ENCODE data around the gene VPS13D. TPM values are rescaled to one million over a fixed set of nuclear protein-coding genes. Genes with fewer than 3 reads are reported as not detected.

VPS13D gene
- polyA plus RNA-seq, 1 of the 3 experiments (the other 2 are of a cell fraction): 15.0 TPM

GRCh38 chr1:12271033-12271432 lies 41.2 kb downstream of the VPS13D start:
- Histone ChIP-seq H3K9me3 (no peaks in the 10 kb centered on the region), H3K4me1 (ENCODE audit: control insufficient read depth in 1 of 2, insufficient read depth in 2 of 2, low read depth in 1 of 2, low read length in 1 of 2) (no peaks in the 10 kb centered on the region), H2AFZ (ENCODE audit: low read depth) (no peak overlapping the region), H4K20me1 (ENCODE audit: insufficient read depth) (no peaks in the 10 kb centered on the region), H3F3A (replicated peaks; ENCODE audit: insufficient read depth) (no peaks in the 10 kb centered on the region), H3K27ac (ENCODE audit: low read depth in 2 of 2, low read length in 1 of 2) (no peak overlapping the region), H3K9ac (no peak overlapping the region), H3K4me3 (ENCODE audit: low read depth in 2 of 2, low read length in 1 of 2) (no peak overlapping the region), H3K27me3 (ENCODE audit: insufficient read depth) (no peaks in the 10 kb centered on the region), H3K36me3 (replicated peaks in 1 of 2; ENCODE audit: control insufficient read depth in 1 of 2, insufficient read depth in 2 of 2, low read length in 1 of 2) (peaks cover 45 to 64% of the 10 kb centered on the region in 2 experiments), H3K4me2 (no peak overlapping the region), H3K9me2 (no peaks in the 10 kb centered on the region), H3K79me2 (ENCODE audit: insufficient read depth) (no peaks in the 10 kb centered on the region)
- no peak for DNase-seq
- ChIA-PET POLR2A (interaction anchor here (1.3 kb wide), 1 partner anchor 17 kb away, joined by 3 read pairs; no protein-coding TSS in a partner anchor), CTCF (interaction anchor here (0.6 to 3.5 kb wide), 9 partner anchors 9 to 387 kb away, joined by 3 to 24 read pairs (median 3); no protein-coding TSS in a partner anchor)
- no peak for TF ChIP-seq SMC3 (IDR thresholded peaks at IDR 0.05; ENCODE audit: low read depth, low read length)
- TF ChIP-seq PBX3 (IDR thresholded peaks at IDR 0.05): no peak
- no peak for TF ChIP-seq NRF1 (IDR thresholded peaks at IDR 0.05; ENCODE audit: low read depth, low read length)
- no peak for TF ChIP-seq USF2 (IDR thresholded peaks at IDR 0.05; ENCODE audit: borderline replicate concordance, low read depth, low read length)
- TF ChIP-seq GATA2 (CRISPR knock-in tag; IDR thresholded peaks at IDR 0.05): no peak
- no peak for TF ChIP-seq ELF1 (IDR thresholded peaks at IDR 0.05)
- TF ChIP-seq CTCF (IDR thresholded peaks at IDR 0.05): no peak
- no peak for TF ChIP-seq TAF1 (IDR thresholded peaks at IDR 0.05; ENCODE audit: borderline replicate concordance, low read depth, low read length)
- no peak for TF ChIP-seq JUND (IDR thresholded peaks at IDR 0.05)
- no peak for TF ChIP-seq MXI1 (IDR thresholded peaks at IDR 0.05; ENCODE audit: low read depth, low read length)
- TF ChIP-seq RXRA (IDR thresholded peaks at IDR 0.05; ENCODE audit: borderline replicate concordance, low read depth): no peak
- no peak for TF ChIP-seq ZBTB33 (IDR thresholded peaks at IDR 0.05; ENCODE audit: borderline replicate concordance, low read depth)
- 98% methylated on average over 4 of the region's 4 CpGs for WGBS (ENCODE audit: low lambda C conversion rate)

Data from SK-N-SH (cell line).